GM18873 (cell line): ENCODE results near the gene MED28.
"Not testable (repeated sequence)": the region's sequence is repeated elsewhere in the genome, so short reads cannot be mapped to it uniquely, and the experiment has no call there.

Source experiments
- ATAC-seq: cut with Tn5 transposase; IDR thresholded peaks from one replicate; pipeline ENCODE4 v1.9.1; 2021; ENCODE audit warnings: mild to moderate bottlenecking, moderate library complexity, moderate number of reproducible peaks; ENCODE audit not compliant: unreplicated experiment, low FRiP score

MED28 gene

DNA sequence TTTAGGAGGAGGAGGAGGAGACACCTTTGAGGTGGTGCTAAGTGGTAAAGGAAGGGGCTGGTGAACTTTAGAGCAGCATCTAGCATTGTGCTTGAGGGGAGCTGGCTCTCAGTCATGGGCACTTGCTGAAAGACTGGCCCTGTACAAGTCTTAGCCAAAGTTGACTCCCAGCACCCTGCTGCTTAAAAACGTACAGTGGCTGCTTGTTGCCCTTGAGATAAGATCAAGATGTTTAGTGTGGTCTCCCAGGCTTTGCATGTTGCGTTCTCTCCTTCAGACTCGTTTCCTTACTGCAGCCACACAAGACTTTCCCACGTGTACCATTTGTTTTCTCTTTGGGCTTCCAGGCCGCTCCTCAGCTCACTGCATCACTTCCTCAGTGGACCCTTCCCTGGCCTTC is 1.8 kb downstream of the MED28 start:
- no peak for ATAC-seq

DNA sequence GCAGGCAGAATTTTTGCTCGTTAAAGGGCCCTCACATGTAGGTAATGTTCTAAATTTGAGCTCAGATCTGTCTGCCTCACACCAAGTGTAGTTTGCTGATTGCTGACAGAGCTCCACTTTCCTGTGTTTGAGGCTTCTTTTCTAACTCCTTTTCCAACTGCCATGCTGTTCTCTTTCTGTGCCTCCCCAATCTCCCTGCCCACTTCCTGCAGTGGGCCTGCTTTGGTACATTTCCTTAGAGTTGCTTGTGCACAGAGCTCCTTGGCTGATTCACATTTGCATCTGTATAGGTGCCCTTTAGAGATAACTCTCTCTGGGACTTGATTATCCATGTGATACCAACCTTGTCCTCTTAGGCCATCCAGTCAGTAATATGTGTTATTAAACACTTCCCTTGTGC is 4.5 kb downstream of the MED28 start:
- ATAC-seq, result no peak

DNA sequence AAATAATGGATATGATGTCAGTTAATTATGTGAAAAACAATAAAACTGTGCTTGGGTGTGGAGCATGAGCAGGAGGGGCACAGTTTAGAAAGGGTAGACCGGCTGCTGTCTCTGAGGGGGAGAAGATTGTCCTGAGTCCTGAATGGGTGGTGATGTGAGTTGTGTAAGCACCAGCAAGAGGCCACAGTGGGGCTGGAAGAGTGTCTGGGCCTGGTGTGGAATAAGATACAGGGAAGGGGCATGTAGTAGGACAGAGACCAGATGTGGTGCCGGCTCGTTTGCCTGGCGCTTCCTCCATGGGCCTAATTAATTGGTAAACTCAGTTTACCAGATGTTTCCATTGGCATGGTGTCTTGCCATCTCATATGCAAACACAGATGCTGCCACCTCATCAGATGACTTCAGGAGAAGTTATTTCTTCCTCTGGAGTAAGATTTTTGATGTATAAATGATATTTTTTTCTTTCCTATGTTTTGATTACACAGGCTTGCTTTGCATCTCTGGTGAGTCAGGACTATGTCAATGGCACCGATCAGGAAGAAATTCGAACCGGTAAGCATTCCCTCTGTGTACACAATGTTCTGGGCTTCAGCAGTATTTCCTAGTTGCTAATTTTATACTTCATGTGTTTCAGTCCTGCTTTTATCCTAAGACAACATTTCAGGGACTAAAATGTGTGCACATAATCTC is 5.1 kb downstream of the MED28 start:
- ATAC-seq, result no peak

DNA sequence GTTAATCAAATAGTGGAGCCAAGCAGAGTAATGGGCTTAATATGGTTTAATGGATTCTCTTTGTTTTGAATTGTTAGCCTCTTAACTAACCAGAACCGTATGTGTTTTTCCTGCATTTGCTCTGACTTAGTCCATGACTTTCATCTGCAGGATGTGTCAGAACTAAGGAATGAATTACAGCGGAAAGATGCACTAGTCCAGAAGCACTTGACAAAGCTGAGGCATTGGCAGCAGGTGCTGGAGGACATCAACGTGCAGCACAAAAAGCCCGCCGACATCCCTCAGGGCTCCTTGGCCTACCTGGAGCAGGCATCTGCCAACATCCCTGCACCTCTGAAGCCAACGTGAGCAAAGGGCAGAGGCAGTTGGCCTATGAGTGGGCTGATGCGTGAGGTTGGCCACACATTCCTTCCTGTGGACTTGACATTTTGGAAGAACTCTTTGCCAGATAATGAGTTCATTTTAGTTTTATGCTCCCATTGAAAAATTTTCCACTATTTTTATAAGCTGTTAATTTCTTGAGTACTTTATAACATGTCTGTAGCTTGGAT is 9.1 kb downstream of the MED28 start:
- ATAC-seq, result no peak

DNA sequence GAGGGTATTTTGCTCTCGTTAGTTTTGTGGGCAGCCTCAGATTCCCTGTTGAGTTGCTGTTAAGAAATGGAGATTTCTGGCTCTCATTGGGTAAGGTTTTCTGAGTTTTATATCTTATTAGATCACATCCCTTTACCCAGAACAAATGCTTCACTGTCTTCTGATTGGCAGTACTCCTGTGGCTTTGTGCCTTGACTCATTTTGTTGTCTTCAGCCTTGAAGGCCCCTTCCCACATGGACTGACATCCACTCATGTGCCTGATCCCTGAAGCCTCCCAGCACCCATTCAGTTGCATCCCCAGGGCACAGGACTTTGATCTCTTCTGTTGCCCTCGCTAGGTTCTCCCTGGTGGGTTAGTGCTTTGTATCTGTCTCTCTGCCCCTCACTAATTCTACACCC is 10.4 kb downstream of the MED28 start:
- ATAC-seq, result no peak

DNA sequence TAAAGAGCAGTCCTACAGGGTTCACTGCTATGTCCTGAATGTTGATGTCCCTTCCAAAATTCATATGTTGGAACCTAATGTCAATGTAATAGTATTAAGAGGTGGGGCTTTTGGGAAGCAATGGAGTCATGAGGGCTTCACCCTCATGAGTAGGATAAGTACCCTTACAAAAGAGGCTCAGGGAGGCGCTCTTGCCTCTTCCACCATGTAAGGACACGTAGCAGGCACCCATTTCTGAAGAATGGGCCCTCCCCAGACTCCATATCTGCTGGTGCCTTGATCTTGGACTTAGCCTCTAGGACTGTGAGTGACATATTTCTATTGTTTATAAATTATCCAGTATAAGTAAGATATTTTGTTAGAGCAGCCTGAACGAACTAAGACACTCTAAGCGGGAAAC is 15.8 kb downstream of the MED28 start:
- no peak for ATAC-seq

DNA sequence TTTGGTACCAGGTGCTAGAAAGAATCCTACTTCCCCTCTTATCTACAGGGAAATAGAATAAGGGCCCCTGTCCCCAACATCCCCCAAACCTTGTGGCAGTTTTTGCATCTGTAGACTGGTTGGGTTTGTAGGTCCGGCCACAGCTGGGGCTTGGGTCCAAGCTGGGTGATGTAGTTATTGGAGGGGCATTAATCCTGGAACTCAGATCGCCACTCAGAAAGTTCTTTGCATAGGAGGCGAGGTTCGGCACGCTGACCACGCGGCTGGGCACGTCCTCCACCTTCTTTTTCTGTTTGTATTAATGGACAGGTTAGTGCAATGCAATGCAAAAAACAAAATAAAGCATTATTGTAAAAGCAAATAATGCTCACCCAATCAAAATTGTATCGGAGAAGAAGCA is 19.2 kb downstream of the MED28 start:
- no peak for ATAC-seq

DNA sequence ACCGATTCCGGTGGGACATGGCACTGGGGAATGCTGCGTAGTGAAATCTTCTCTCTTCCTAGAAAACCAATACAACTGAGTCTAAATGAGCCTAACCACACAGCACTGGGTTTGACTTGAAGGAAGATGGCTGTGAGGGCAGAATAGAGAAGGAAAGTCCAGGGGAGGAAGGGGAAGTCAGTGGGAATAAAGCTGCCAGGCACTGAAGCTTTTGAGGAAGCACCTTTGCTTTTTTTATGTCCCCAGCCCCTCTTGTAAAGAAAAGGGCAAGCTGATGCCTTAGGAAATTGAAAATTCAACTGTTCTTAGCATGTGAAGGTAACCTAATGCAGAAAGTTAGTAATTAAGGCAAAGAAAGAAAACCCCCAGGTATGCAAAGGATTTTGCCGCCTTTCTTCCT is 20.6 kb downstream of the MED28 start:
- ATAC-seq, result no peak

DNA sequence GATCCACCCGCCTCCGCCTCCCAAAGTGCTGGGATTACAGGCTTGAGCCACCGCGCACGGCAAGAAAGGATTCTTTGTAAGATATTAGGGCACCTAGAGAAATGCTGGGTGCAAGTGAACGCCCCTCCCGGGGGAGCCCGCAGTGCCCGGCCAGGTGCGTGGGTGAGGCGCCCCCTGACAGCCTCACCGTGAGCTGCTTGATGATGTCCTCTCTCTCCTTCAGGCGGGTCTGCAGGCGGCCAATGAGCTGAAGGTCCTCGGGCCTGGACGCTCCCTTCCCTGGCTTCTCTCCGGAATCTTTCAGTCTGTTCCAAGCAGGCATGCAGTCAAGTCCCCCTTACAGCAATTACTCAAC is 21.9 kb downstream of the MED28 start:
- ATAC-seq, result no peak

DNA sequence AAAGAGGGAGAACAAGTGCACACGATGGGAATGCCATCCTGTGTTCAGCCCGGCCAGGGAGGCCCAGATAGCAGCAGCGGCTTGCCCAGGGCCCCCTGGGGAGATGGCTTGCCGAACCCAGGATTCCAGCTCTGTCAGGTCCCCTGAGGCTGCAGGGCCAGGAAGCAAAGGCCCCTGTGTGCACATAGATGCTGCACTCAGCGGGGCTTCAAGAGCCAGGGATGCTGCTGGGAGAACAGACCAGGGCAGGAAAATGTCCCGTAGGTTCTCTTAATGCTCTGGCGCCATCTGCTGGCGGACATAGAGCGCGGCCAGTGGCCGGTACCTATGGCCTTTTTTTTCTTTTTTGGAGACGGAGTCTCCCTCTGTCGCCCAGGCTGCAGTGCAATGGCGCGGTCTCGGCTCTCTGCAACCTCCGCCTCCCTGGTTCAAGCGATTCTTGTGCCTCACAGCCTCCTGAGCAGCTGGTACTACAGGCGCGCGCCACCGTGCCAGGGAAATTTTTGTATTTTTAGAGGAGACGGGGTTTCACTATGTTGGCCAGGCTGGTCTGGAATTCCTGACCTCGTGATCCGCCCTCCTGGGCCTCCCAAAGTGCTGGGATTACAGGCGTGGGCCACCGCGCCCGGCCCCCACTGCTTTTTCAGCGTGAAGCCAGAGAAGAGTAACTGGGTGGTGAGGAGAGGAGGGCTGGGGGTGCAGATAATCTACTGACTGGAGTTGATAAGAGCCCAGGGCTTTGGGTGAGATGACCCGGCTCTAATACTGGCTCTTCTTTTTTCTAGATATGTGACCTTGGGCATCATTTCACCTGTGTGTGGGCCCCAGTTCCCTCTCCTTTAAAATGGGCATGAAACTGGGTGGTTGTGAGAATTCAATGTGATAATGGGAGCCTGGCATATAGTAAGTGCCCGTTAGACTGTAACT is 22.5 kb downstream of the MED28 start:
- peak; percentile 81 for ATAC-seq

DNA sequence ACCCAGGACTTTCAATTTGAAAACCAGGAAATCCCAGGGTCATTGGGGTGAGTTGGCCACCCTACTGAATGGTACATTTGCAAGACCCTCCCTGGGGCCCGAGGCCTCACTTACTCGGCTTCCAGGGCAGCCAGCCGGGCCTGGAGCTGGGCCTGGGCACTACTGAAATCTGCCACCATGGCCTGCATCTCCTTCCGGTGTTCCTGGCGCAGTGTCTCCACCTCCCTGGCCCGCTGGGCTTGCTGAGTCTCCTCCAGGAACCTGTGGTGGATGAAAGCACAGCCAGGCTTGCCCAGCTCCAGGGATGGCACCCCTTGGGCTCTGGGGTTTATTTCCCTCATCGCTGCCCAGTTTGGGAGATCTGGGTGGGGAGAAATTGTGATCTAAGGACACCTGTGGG is 24.7 kb downstream of the MED28 start:
- ATAC-seq, result no peak

DNA sequence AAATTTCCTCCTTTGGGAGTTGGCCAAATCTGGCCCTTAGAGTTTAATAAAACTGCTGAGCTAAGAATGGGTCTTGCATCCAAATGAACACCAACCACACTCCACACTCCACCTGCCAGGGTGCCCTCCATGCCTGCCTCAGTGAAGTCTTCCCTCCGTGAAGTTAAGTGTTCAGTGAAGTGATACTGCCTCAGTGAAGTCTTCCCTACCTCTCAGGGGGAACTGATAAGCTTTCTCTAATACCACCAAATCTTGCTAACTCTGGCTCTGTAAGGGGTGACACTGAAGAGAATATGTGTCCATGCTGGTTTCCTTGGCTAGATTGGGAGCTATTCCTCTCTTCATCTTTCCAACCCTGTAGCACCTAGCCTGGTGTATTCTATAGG is 27.9 kb downstream of the MED28 start:
- no peak for ATAC-seq

DNA sequence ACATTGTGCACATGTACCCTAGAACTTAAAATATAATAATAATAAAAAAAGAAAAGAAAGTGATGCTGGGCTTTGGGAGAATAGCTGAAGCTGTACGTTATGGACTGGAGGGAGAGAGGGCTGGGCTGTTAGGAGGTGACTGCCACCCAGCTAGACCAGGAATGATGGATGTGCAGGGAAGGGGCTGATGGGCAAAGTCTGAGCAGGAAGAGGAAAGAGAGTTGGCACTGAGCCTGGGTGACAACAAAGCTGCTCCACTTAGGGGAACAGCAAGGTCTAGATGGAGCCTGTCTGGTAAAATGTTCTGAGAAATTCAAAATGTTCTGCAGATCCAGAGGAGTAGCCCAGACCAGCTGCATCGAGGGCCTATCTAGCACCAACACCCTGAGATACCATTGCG is 32.3 kb downstream of the MED28 start:
- ATAC-seq, result no peak

DNA sequence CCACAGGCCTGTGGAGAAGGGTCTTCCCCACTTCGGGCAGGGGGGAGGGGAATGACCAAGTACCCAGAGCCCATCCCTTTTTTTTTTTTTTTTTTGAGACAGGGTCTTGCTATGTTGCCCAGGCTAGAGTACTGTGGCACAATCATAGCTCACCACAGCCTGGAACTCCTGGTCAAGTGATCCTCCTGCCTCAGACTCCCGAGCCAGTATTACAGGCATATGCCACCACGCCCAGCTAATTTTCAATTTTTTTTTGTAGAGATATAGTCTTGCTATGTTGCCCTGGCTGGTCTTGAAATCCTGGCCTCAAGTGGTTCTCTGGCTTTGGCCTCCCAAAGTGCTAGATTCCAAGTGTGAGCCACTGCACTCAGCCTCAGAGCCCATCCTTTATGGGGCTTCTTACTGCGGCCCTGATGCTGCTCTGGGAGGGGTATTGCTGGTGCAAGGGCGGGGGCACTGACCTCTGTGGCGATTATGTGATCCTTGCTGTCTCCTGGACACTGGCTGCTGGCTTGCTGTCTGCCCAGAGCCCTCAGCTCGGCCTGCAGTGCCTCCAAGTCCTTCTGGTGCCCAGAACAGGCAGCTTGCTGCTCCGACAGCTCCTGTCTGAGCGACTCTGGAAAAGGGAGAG is 32.9 kb downstream of the MED28 start:
- no peak for ATAC-seq

DNA sequence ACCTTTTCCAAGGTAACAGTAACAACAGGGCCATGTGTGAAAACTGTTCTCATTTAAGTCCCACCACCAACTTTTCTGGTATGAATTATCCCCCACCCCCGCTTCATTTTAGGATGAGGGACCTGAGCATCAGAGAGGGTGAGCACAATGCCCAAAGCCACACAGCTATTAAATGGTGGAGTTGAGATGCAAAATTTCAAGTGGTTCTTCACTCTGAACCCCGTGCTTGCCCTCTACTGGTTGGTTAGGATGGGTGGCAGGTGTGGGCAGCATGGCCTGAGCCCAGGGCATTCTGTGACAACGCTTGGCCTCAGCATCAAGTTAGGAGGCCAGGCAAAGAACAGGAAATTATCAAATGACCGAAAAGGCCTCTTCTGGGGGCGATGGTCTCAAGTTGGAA is 33.5 kb downstream of the MED28 start:
- no peak for ATAC-seq

DNA sequence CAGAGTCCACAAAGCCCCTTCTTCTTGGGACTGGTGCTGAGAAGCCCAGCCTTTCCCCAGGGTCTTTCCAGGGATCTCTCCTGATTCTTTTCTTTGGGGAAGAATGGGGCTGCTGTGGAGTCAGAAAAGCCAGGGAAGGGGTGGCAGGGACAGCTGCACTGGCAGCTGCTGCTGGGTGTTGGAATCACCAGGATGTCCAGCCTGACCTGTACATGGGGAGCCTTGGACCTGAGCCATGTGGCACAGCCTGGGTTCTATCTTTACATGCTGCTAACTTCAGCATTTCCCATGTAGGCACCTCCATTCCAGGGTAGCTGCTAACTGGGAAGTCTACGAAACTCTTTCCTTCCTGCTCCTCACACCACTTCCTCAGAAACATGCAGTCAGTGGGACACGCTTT is 36.0 kb downstream of the MED28 start:
- ATAC-seq, result no peak

DNA sequence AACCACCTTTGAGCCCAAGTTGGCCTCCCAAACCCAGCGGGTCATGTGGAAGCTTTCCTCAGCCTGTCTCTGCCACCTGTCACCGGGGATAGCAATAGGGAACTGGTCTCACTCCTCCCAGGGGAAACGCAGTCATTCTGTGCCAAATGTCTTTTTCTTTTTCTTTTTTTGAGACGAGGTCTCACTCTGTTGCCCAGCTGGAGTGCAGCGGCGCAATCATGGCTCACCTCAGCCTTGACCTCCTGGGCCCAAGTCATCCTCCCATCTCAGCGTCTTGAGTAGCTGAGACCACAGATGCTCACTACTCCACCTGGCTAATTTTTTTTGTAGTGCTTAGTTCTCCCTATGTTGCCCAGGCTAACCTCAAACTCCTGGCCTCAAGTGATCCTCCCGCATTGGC is 40.3 kb downstream of the MED28 start:
- ATAC-seq, result no peak

DNA sequence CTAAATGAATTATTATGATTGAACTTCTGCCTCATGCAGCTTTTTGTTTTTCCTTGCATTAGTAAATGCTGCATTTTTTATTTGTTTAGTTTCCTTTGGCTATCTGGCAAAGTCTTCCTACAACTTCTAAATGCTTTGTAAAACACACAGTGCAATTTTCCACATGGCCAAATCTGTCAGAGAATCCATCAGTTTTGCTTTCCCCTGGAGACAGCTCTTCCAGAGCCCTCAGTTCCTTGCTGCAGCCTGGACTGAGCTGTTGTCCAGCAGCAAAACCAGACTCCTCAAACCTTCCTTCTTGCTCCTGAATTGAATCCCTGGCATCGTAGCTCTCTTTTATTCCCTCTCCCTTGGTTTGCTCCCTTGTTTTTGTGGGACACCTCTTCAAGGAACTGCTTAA is 42.6 kb downstream of the MED28 start:
- no peak for ATAC-seq

DNA sequence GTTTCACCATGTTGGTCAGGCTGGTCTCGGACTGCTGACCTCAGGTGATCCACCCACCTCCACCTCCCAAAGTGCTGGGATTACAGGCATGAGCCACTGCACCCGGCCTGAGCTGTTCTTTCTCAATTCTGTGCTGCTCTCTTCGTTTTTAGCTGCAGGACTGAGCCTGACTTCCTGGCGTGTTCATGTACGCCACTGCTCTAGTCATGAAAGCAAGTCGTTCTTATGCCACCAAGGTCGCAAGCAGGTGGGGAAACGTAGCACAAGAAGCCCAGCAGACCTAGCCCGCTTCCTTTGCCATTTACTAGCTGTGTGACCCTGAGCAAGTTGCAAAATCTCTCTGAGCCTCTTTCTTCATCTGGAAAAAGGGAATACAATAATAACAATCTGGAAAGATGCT is 43.4 kb downstream of the MED28 start:
- no peak for ATAC-seq

DNA sequence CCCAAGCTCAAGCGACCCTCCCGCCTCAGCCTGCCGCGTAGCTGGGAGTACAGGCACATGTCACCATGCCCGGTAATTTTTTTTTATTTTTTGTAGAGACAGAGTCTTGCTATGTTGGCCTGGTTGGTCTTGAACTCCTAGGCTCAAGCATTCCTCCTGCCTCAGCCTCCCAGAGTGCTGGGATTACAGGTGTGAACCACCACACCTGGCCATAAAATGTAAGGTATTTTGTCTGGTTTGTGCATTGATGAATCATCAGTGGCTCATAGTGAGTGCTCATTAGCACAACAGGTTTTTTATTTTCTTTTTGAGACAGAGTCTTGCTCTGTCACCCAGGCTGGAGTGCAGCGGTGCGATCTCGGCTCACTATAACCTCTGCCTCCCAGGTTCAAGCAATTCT is 44.8 kb downstream of the MED28 start:
- not testable (repeated sequence) for ATAC-seq

DNA sequence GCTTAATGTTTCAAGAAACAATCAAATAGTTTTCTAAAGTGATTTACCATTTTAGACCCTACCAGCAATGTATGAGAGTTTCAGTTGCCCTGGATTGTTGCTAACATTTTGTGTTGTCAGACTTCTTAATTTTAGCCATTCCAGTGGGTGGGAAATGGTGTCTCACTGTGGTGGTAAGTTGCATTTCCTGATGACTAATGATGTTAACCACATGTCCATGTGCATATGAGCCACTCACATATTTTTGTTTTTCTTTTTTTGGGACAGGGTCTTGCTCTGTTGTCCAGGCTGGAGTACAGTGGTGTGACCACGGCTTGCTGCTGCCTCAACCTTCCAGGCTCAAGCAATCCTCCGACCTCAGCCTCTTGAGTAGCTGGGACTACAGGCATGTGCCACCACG is 48.3 kb downstream of the MED28 start:
- ATAC-seq, result no peak
